MCF 10A (cell line): ENCODE data around the gene SFRP4. TPM values are rescaled to one million over a fixed set of nuclear protein-coding genes. Genes with fewer than 3 reads are reported as not detected.

Experiments
- BruUV-seq: library from RNA; stranded (reverse); fragments of 400-500 nt; replicated peaks from 2 replicates; lab custom pipeline; 2021; lab: Mats Ljungman, UMichigan
- CTCF ChIA-PET: fragments of 300-600 bp; sonication (Branson Sonifier 250); formaldehyde crosslinking; extraction: SDS; loops from one replicate; lab custom pipeline; 2021; ENCODE audit warnings: antibody characterized with exemption, inconsistent platforms; lab: Yijun Ruan, JAX
- POLR2A ChIA-PET: fragments of 300-600, 350-650 bp; sonication (Branson Sonifier 250); formaldehyde crosslinking; extraction: SDS; loops from one replicate; lab custom pipeline; 2020; ENCODE audit warnings: antibody characterized with exemption, inconsistent platforms; lab: Yijun Ruan, JAX
- DNase-seq: peaks from one replicate; pipeline ENCODE4 v3.0.0-alpha.2; 2018; ENCODE audit not compliant: unreplicated experiment
- H3K27ac Mint-ChIP-seq: one replicate; pipeline ENCODE4 v1.8.0; 2022; ENCODE audit warnings: mild to moderate bottlenecking, low read depth, mixed read lengths; ENCODE audit not compliant: unreplicated experiment
- H3K27me3 Mint-ChIP-seq: one replicate; pipeline ENCODE4 v1.8.0; 2022; ENCODE audit warnings: mixed read lengths; ENCODE audit not compliant: insufficient read depth, unreplicated experiment
- H3K36me3 Mint-ChIP-seq: one replicate; pipeline ENCODE4 v1.8.0; 2022; ENCODE audit warnings: mild to moderate bottlenecking, moderate library complexity, mixed read lengths; ENCODE audit not compliant: insufficient read depth, unreplicated experiment
- H3K4me1 Mint-ChIP-seq: one replicate; pipeline ENCODE4 v1.8.0; 2022; ENCODE audit warnings: mixed read lengths; ENCODE audit not compliant: insufficient read depth, unreplicated experiment
- H3K4me3 Mint-ChIP-seq: one replicate; pipeline ENCODE4 v1.8.0; 2022; ENCODE audit warnings: mild to moderate bottlenecking, moderate library complexity, mixed read lengths; ENCODE audit not compliant: unreplicated experiment
- H3K9me3 Mint-ChIP-seq: one replicate; pipeline ENCODE4 v1.8.0; 2022; ENCODE audit warnings: mixed read lengths; ENCODE audit not compliant: unreplicated experiment
- intact Hi-C: fragments of 100-400 bp; cut with micrococcal nuclease; formaldehyde crosslinking; loops from 2 replicates; pipeline ENCODE4 v1.14.1; 2022
- total RNA-seq: library from RNA; stranded (reverse); gene quantifications from 2 replicates; pipeline ENCODE4 v1.2.3, GENCODE V29; 2022
- TF ChIP-seq, protein P1 (sequence below): fragments of 200-600 bp; IDR thresholded peaks from one replicate; pipeline ENCODE4 v1.8.0; 2022; ENCODE audit warnings: antibody characterized with exemption, mild to moderate bottlenecking; ENCODE audit not compliant: unreplicated experiment

Gene SFRP4
- total RNA-seq, 1 experiment from 2014 or later, result not detected

DNA sequence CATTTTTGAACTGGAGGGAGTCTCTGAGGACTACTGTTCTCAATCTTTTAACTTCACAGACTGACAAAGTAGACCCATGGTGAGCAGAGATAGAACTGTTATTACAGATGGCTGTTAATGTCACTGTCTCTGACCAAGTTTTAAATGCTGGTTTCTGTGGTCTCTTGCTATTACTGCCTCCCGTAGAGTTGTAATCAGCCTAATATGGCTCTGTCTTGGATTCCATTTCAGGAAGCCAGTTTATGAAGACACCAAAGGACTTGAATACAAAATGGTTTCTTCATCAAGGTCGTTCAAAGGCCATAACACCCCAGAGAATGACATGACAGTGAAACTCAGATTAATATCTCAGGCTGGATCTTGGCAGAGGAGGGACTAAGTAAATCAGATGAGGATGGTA, 3.9 kb downstream of the SFRP4 start:
- ChIA-PET POLR2A (no interaction called here), CTCF (interaction anchor here (0.7 to 2.0 kb wide), 3 partner anchors 10 to 919 kb away, joined by 3 to 13 read pairs (median 5); no protein-coding TSS in a partner anchor)
- Mint-ChIP-seq H3K27ac (no peak overlapping the region), H3K4me3 (no peak overlapping the region), H3K9me3 (no peaks in the 10 kb centered on the region), H3K36me3 (peaks cover 6% of the 10 kb centered on the region), H3K4me1 (no peaks in the 10 kb centered on the region), H3K27me3 (peaks cover 34% of the 10 kb centered on the region)
- BruUV-seq, result no TSS peak
- intact Hi-C loops, result no loop called here
- DNase-seq, result no peak
- TF ChIP-seq, protein P1, sequence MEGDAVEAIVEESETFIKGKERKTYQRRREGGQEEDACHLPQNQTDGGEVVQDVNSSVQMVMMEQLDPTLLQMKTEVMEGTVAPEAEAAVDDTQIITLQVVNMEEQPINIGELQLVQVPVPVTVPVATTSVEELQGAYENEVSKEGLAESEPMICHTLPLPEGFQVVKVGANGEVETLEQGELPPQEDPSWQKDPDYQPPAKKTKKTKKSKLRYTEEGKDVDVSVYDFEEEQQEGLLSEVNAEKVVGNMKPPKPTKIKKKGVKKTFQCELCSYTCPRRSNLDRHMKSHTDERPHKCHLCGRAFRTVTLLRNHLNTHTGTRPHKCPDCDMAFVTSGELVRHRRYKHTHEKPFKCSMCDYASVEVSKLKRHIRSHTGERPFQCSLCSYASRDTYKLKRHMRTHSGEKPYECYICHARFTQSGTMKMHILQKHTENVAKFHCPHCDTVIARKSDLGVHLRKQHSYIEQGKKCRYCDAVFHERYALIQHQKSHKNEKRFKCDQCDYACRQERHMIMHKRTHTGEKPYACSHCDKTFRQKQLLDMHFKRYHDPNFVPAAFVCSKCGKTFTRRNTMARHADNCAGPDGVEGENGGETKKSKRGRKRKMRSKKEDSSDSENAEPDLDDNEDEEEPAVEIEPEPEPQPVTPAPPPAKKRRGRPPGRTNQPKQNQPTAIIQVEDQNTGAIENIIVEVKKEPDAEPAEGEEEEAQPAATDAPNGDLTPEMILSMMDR, result no peak

DNA sequence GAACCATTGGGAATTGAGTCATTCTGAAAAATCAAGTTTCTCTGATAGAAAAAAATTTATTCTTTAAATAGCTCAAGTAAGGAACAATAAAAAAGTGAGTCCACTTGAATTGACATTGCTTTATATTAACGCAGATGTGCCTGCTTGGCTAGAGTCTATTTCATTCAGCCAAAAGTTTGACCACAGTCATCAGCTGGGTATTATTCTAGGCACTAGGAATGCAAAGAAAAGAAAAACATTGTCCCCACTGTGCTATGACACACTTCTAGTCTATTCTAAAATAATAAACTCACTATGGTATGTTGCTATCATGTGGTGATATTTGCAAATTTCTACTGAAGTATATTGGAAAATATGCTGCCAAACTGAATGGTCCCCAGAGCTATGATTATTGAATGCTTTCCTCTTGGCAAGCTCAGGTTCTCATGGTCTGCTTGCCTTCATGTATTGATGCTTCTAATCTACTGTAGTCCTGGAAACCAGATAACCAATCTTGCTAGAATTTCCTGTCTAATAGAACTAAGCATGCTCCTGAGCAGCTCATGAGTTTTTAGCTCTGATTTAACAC, 8.3 kb downstream of the SFRP4 start:
- Mint-ChIP-seq H3K27me3 (peaks cover 78% of the 10 kb centered on the region), H3K4me3 (no peak overlapping the region), H3K4me1 (no peaks in the 10 kb centered on the region), H3K36me3 (no peaks in the 10 kb centered on the region), H3K27ac (no peak overlapping the region), H3K9me3 (no peaks in the 10 kb centered on the region)
- ChIA-PET CTCF (interaction anchor here (0.5 to 1.5 kb wide), 8 partner anchors 9 to 461 kb away, joined by 3 to 6 read pairs (median 3); no protein-coding TSS in a partner anchor), POLR2A (interaction anchor here (0.6 kb wide), 1 partner anchor 171 kb away, joined by 3 read pairs; no protein-coding TSS in a partner anchor)
- no peak for DNase-seq
- intact Hi-C loops, result no loop called here
- TF ChIP-seq, protein P1, result no peak
- BruUV-seq, result no TSS peak

DNA sequence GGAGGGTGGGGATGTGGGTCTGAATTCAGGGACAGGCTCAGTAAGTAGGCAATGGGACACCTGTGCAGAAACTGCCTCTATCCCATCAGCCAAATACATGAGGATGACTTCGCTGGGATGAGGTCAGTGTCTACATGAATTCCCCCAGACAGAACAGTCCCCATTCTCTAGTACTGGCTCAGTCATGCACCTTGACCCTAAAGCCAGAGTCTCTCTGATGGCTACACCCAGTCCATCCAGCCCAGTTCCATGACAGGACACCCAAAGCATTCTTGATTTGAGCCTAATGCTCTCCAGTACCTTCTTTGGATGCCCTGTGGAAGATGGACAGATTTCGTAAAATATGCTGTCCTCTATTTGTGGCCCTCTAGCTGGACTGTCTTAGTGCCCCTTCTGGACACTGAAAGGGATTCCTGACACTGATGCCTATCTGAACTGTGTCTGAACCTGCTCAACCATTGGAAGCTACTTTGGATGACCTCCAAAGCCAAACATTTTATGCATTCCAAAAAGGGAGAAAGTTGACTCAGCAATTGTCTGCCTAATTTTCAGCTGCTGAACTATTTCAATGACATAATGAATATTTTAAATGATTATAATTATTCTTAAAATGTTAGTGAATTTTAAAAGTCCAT, 14.6 kb downstream of the SFRP4 start:
- intact Hi-C loops, result loop anchor here (1.0 to 2.0 kb wide), 3 partner anchors 205 to 417 kb away; no protein-coding TSS in a partner anchor
- peak; percentile 66 for DNase-seq
- Mint-ChIP-seq H3K4me1 (no peaks in the 10 kb centered on the region), H3K4me3 (no peak overlapping the region), H3K9me3 (no peaks in the 10 kb centered on the region), H3K27ac (no peak overlapping the region), H3K36me3 (no peaks in the 10 kb centered on the region), H3K27me3 (peaks cover 42% of the 10 kb centered on the region)
- TF ChIP-seq, protein P1, result no peak
- POLR2A ChIA-PET, result interaction anchor here (1.5 kb wide), 1 partner anchor 201 kb away, joined by 4 read pairs; no protein-coding TSS in a partner anchor
- BruUV-seq, result no TSS peak
- CTCF ChIA-PET, result interaction anchor here (0.5 to 4.9 kb wide), 67 partner anchors 7 to 1609 kb away, joined by 3 to 48 read pairs (median 5); partner anchors contain the start of genes EPDR1 and SFRP4

DNA sequence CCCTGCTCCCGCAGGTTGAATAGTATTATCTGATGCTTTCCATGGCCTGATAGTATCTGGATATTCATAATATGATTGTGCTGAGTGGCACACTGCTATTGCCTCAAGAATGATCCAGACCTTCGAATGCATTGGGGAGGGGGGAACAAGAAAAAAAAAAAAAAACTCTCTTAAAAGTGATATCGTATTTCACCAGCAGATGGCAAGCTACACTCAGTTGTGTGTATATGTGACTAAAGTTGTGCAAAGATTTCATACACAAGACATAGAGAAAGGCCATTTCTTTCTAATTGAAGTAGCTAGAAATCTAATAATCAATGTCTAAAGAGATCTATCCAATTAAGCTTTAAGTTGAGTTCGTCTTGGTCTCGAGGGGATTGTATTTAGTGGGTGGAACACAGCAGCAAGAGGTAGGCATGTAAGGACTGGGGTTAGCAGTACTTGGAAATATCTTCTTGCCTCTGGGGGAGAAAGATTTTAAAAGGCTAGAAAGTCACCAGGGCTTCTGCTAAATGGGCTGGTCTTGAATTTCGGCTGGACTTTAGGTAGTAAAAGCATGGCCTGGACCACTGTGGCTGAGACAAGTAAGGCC, 15.3 kb downstream of the SFRP4 start:
- intact Hi-C loops, result loop anchor here (1.0 to 2.0 kb wide), 3 partner anchors 205 to 417 kb away; no protein-coding TSS in a partner anchor
- H3K36me3 Mint-ChIP-seq, result no peaks in the 10 kb centered on the region
- H3K4me3 Mint-ChIP-seq, result no peak overlapping the region
- CTCF ChIA-PET, result interaction anchor here (0.5 to 4.9 kb wide), 68 partner anchors 8 to 1610 kb away, joined by 3 to 48 read pairs (median 5); partner anchors contain the start of genes EPDR1 and SFRP4
- no peaks in the 10 kb centered on the region for H3K9me3 Mint-ChIP-seq
- POLR2A ChIA-PET, result interaction anchor here (0.6 to 1.5 kb wide), 2 partner anchors 202 to 414 kb away, joined by 4 read pairs; no protein-coding TSS in a partner anchor
- H3K27me3 Mint-ChIP-seq, result peaks cover 35% of the 10 kb centered on the region
- H3K27ac Mint-ChIP-seq, result no peak overlapping the region
- BruUV-seq, result no TSS peak
- TF ChIP-seq, protein P1, result peak; percentile 44
- H3K4me1 Mint-ChIP-seq, result no peaks in the 10 kb centered on the region
- DNase-seq, result peak; percentile 53
